ENCODE data around the gene CXCR4.

GRCh38 chr2:136130045-136130444 is 12.1 kb upstream of the CXCR4 start:
- TF ChIP-seq CTCF (IDR thresholded peaks at IDR 0.05; ENCODE audit: low read depth, low read length, poor library complexity, severe bottlenecking) (no peak), EZH2phosphoT487 (IDR thresholded peaks at IDR 0.05; ENCODE audit: borderline replicate concordance, low read length) (no peak)

Data from DOHH2 (cell line).